Measurements from ENCODE around the gene AMER2. TPM values are rescaled to one million over a fixed set of nuclear protein-coding genes. Genes with fewer than 3 reads are reported as not detected.
"Not testable (repeated sequence)": the region's sequence is repeated elsewhere in the genome, so short reads cannot be mapped to it uniquely, and the experiment has no call there.

Gene AMER2
- total RNA-seq, 2 experiments from 2014 or later = not detected

- DNase-seq = no peak
- CTCF ChIA-PET = no interaction called here
- Mint-ChIP-seq H3K9me3 (ENCODE audit: low read depth) (no peaks in the 10 kb centered on the region), H3K4me3 (no peak overlapping the region), H3K36me3 (ENCODE audit: low read depth) (no peaks in the 10 kb centered on the region), H3K27ac (no peak overlapping the region), H3K27me3 (peaks cover 59% of the 10 kb centered on the region), H3K4me1 (peaks cover 13% of the 10 kb centered on the region)
- POLR2A ChIA-PET = no interaction called here
- no peak for ATAC-seq
- intact Hi-C loops (cut with DNase I, micrococcal nuclease) = no loop called here
Measured at GRCh38 chr13:25169951-25170553, 2.0 kb downstream of the AMER2 start.

- Mint-ChIP-seq H3K27ac (no peak overlapping the region), H3K4me3 (no peak overlapping the region), H3K9me3 (ENCODE audit: low read depth) (no peaks in the 10 kb centered on the region), H3K36me3 (ENCODE audit: low read depth) (no peaks in the 10 kb centered on the region), H3K4me1 (peaks cover 13% of the 10 kb centered on the region), H3K27me3 (peaks cover 57% of the 10 kb centered on the region)
- intact Hi-C loops (cut with DNase I, micrococcal nuclease) = no loop called here
- no peak for DNase-seq
- ChIA-PET POLR2A (no interaction called here), CTCF (interaction anchor here (0.6 kb wide), 1 partner anchor 18 kb away, joined by 3 read pairs; no protein-coding TSS in a partner anchor)
- ATAC-seq = no peak
Measured at GRCh38 chr13:25169356-25169755, 2.7 kb downstream of the AMER2 start.

DNA sequence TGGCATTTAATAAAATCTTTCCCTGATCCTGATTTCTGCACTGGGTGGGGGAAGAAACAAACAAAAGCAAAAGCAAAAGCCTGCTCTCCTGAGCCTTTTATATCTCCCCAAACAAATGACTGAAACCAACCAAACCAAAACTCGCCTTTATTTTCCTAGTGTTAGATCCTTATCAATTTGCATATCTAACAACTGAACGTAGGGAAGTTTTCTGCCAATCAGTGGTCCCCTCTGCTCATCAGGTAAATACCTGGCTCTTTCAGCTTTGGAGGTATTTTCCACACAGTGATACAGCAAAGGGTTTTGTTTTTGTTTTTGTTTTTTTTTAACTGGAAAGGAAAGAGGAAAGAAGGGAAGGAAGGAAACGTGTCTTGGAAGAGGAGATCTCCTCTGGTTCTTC, 3.3 kb downstream of the AMER2 start:
- Mint-ChIP-seq H3K27me3 (peaks cover 53% of the 10 kb centered on the region), H3K4me3 (no peak overlapping the region), H3K36me3 (ENCODE audit: low read depth) (no peaks in the 10 kb centered on the region), H3K9me3 (ENCODE audit: low read depth) (no peaks in the 10 kb centered on the region), H3K27ac (no peak overlapping the region), H3K4me1 (peaks cover 13% of the 10 kb centered on the region)
- no peak for ATAC-seq
- DNase-seq = no peak
- CTCF ChIA-PET = interaction anchor here (0.6 kb wide), 1 partner anchor 18 kb away, joined by 3 read pairs; no protein-coding TSS in a partner anchor
- POLR2A ChIA-PET = no interaction called here
- intact Hi-C loops (cut with DNase I, micrococcal nuclease) = no loop called here

DNA sequence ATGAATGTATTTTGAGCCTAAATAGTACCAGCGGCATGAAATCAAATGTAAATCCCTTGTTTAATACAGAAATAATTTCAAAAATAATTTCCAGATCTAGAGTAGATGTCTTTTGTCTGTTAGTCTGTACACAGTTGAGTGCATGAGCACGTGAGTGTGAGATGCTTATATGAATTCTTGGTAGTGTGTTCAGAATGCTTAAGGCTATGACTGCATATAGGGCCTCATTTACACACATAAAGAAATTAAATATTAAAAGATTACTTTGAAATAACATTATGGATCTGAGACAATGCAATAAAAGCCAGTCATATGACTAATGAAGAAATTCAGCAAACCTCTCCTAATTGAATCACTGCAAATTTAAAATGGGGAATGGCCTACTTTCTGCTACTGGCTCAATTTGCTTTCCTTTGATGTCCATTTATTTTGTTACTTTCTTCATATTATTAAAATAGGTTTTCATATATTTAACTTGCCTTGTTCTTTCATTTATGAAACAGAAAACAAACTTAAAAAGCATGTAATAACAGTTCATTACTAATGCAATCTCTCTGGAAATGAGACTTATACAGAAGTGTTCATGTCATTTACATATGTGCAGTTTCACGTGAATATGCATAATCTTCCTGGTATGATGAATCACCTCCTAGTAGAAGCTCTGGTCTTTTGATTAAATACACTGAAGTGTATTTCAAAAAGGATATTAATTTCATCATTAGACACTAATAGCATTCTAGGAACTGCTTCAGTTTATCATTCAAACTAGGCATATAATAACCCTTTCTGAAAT, 4.5 kb downstream of the AMER2 start:
- H3K27ac Mint-ChIP-seq = no peak overlapping the region
- no peaks in the 10 kb centered on the region for H3K36me3 Mint-ChIP-seq (ENCODE audit: low read depth)
- ChIA-PET CTCF (interaction anchor here (0.8 kb wide), 1 partner anchor 12 kb away, joined by 4 read pairs; no protein-coding TSS in a partner anchor), POLR2A (no interaction called here)
- H3K4me1 Mint-ChIP-seq = peaks cover 13% of the 10 kb centered on the region
- no peaks in the 10 kb centered on the region for H3K9me3 Mint-ChIP-seq (ENCODE audit: low read depth)
- DNase-seq (no peak), ATAC-seq (no peak)
- intact Hi-C loops (cut with DNase I, micrococcal nuclease) = no loop called here
- peaks cover 49% of the 10 kb centered on the region for H3K27me3 Mint-ChIP-seq
- no peak overlapping the region for H3K4me3 Mint-ChIP-seq

- no peak for ATAC-seq
- Mint-ChIP-seq H3K4me3 (no peak overlapping the region), H3K4me1 (peaks cover 2% of the 10 kb centered on the region), H3K36me3 (ENCODE audit: low read depth) (no peaks in the 10 kb centered on the region), H3K27me3 (peaks cover 37% of the 10 kb centered on the region), H3K9me3 (ENCODE audit: low read depth) (no peaks in the 10 kb centered on the region), H3K27ac (no peak overlapping the region)
- no peak for DNase-seq
- POLR2A ChIA-PET = no interaction called here
- CTCF ChIA-PET = no interaction called here
- intact Hi-C loops (cut with DNase I, micrococcal nuclease) = no loop called here
Measured at GRCh38 chr13:25166306-25166705, 5.8 kb downstream of the AMER2 start.

DNA sequence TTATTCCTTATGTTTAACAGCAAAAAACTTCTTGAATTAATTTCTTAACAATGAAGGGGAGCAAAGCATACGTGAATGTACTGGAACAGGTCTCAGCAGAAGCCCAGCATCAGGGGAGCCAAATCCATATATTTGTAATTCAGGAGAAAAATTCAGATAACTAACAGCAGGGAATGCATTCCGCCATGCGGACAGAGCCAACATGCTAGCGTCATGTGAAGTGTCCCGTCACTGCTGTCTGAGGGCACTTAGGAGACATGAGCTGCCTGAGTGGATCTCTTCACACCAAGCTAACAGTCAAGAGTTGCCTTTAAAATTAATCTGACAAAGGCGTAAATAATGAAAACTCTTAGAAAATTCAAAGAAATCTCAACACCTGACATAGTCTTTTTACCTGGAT, 6.4 kb downstream of the AMER2 start:
- POLR2A ChIA-PET = no interaction called here
- H3K4me1 Mint-ChIP-seq = no peaks in the 10 kb centered on the region
- H3K27ac Mint-ChIP-seq = no peak overlapping the region
- DNase-seq (no peak), ATAC-seq (no peak)
- H3K4me3 Mint-ChIP-seq = no peak overlapping the region
- CTCF ChIA-PET = no interaction called here
- peaks cover 37% of the 10 kb centered on the region for H3K27me3 Mint-ChIP-seq
- no peaks in the 10 kb centered on the region for H3K36me3 Mint-ChIP-seq (ENCODE audit: low read depth)
- intact Hi-C loops (cut with DNase I, micrococcal nuclease) = no loop called here
- no peaks in the 10 kb centered on the region for H3K9me3 Mint-ChIP-seq (ENCODE audit: low read depth)

GRCh38 chr13:25165163-25165562, 6.9 kb downstream of the AMER2 start:
- intact Hi-C loops (cut with DNase I, micrococcal nuclease); H3K9me3 Mint-ChIP-seq (ENCODE audit: low read depth); ATAC-seq; H3K27ac Mint-ChIP-seq; H3K4me3 Mint-ChIP-seq; POLR2A ChIA-PET; CTCF ChIA-PET; H3K36me3 Mint-ChIP-seq (ENCODE audit: low read depth); DNase-seq; H3K4me1 Mint-ChIP-seq: not testable (repeated sequence)
- peaks cover 34% of the 10 kb centered on the region for H3K27me3 Mint-ChIP-seq

DNA sequence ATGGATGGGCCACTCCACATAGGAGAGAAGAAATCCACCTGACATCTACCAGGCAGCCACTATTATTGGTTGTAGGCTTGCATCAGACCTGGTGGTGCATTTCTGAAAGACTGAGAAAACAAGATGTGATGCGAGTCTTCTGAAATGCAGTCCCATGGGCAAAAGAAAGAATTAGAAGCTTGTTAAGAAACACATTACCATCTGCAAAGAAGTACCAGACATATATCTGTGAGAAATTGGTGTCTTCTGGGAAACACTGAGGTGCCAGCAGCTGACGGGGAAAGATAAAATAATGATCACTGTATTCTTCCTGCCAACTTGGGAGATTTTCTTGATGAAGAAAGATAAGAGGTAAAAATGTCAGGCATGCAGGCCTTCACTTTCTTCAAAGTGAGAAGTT, 14.4 kb downstream of the AMER2 start:
- intact Hi-C loops (cut with DNase I, micrococcal nuclease) = no loop called here
- H3K27me3 Mint-ChIP-seq = peaks cover 14% of the 10 kb centered on the region
- no peaks in the 10 kb centered on the region for H3K4me1 Mint-ChIP-seq
- CTCF ChIA-PET = no interaction called here
- no peak overlapping the region for H3K4me3 Mint-ChIP-seq
- H3K36me3 Mint-ChIP-seq (ENCODE audit: low read depth) = no peaks in the 10 kb centered on the region
- POLR2A ChIA-PET = no interaction called here
- H3K27ac Mint-ChIP-seq = no peak overlapping the region
- DNase-seq = no peak
- no peak for ATAC-seq
- no peaks in the 10 kb centered on the region for H3K9me3 Mint-ChIP-seq (ENCODE audit: low read depth)

DNA sequence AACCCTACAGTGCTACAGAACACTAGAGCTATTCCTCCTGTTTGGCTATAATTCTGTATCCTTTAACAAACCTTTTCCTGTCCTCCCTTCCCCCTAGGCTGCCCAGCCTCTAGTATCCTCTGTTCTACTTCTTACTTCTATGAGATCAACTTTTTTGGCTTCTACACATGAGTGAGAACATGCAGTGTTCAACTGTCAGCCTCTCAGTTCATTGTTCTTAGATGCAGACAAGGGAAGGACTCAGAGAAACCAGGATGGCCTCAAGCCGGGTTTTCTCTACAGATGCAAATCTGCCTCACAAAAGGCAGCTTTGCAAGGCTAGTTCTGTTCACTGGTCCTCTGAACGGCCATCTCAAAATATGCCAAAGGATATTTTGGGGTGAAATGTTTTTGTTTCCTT, 18.4 kb downstream of the AMER2 start:
- H3K36me3 Mint-ChIP-seq (ENCODE audit: low read depth) = no peaks in the 10 kb centered on the region

GRCh38 chr13:25151626-25152195, 20.4 kb downstream of the AMER2 start:
- Mint-ChIP-seq H3K27me3 (peaks cover 22% of the 10 kb centered on the region), H3K4me1 (no peaks in the 10 kb centered on the region)
- POLR2A ChIA-PET = no interaction called here

More for the DNA sequence above, 18.4 kb downstream of the AMER2 start:
- no peak for ATAC-seq
- Mint-ChIP-seq H3K27me3 (peaks cover 20% of the 10 kb centered on the region), H3K4me1 (no peaks in the 10 kb centered on the region), H3K9me3 (ENCODE audit: low read depth) (no peaks in the 10 kb centered on the region), H3K27ac (no peak overlapping the region), H3K4me3 (no peak overlapping the region)
- POLR2A ChIA-PET = no interaction called here
- CTCF ChIA-PET = no interaction called here
- intact Hi-C loops (cut with DNase I, micrococcal nuclease) = no loop called here
- DNase-seq = no peak

GRCh38 chr13:25149711-25150110, 22.4 kb downstream of the AMER2 start:
- no peak overlapping the region for H3K27ac Mint-ChIP-seq
- no peaks in the 10 kb centered on the region for H3K36me3 Mint-ChIP-seq (ENCODE audit: low read depth)
- H3K9me3 Mint-ChIP-seq (ENCODE audit: low read depth) = no peaks in the 10 kb centered on the region
- no peak for ATAC-seq
- H3K27me3 Mint-ChIP-seq = peaks cover 15% of the 10 kb centered on the region
- ChIA-PET POLR2A (no interaction called here), CTCF (interaction anchor here (0.7 kb wide), 1 partner anchor 31 kb away, joined by 3 read pairs; no protein-coding TSS in a partner anchor)
- intact Hi-C loops (cut with DNase I, micrococcal nuclease) = no loop called here
- no peaks in the 10 kb centered on the region for H3K4me1 Mint-ChIP-seq
- no peak overlapping the region for H3K4me3 Mint-ChIP-seq
- DNase-seq = no peak

More at GRCh38 chr13:25151626-25152195, 20.4 kb downstream of the AMER2 start:
- ATAC-seq = no peak
- intact Hi-C loops (cut with DNase I, micrococcal nuclease) = no loop called here
- Mint-ChIP-seq H3K36me3 (ENCODE audit: low read depth) (no peaks in the 10 kb centered on the region), H3K4me3 (no peak overlapping the region), H3K27ac (no peak overlapping the region), H3K9me3 (ENCODE audit: low read depth) (no peaks in the 10 kb centered on the region)
- no peak for DNase-seq
- CTCF ChIA-PET = no interaction called here

- Mint-ChIP-seq H3K27me3 (peaks cover 18% of the 10 kb centered on the region), H3K27ac (no peak overlapping the region), H3K4me1 (no peaks in the 10 kb centered on the region), H3K4me3 (no peak overlapping the region), H3K36me3 (ENCODE audit: low read depth) (no peaks in the 10 kb centered on the region), H3K9me3 (ENCODE audit: low read depth) (no peaks in the 10 kb centered on the region)
- no peak for DNase-seq
- ChIA-PET POLR2A (no interaction called here), CTCF (no interaction called here)
- ATAC-seq = no peak
- intact Hi-C loops (cut with DNase I, micrococcal nuclease) = no loop called here
Measured at GRCh38 chr13:25148402-25148771, 23.7 kb downstream of the AMER2 start.
